ENCODE measurements around the gene SLC11A1.

Gene SLC11A1

GRCh38 chr2:218407717-218408116 lies 25.6 kb downstream of the SLC11A1 start:
- DNase-seq (ENCODE audit: low read depth), result no peak
- no peak overlapping the region for H3K4me3 ChIP-seq (ENCODE audit: control insufficient read depth, low read depth, low read length)
- no peak for TF ChIP-seq CTCF (conservative IDR thresholded peaks at IDR 0.05; ENCODE audit: control insufficient read depth, insufficient read depth, low read depth, low read length)

- no peak for TF ChIP-seq CTCF (conservative IDR thresholded peaks at IDR 0.05; ENCODE audit: control insufficient read depth, insufficient read depth, low read depth, low read length)
- DNase-seq (ENCODE audit: low read depth), result no peak
- no peak overlapping the region for H3K4me3 ChIP-seq (ENCODE audit: control insufficient read depth, low read depth, low read length)
Observed at GRCh38 chr2:218418321-218418716, 36.2 kb downstream of the SLC11A1 start.

GRCh38 chr2:218418717-218419458 lies 36.8 kb downstream of the SLC11A1 start, which contains the start of gene VIL1:
Gene VIL1, plus strand, starts transcription at chr2:218419123. Its CDS starts 4,656 bp downstream, at chr2:218423779.
- no peak within 1 kb of the TSS for H3K4me3 ChIP-seq (ENCODE audit: control insufficient read depth, low read depth, low read length)
- no peak for TF ChIP-seq CTCF (conservative IDR thresholded peaks at IDR 0.05; ENCODE audit: control insufficient read depth, insufficient read depth, low read depth, low read length)
- no peak for DNase-seq (ENCODE audit: low read depth)

- H3K4me3 ChIP-seq (ENCODE audit: control insufficient read depth, low read depth, low read length), result no peak overlapping the region
- TF ChIP-seq CTCF (conservative IDR thresholded peaks at IDR 0.05; ENCODE audit: control insufficient read depth, insufficient read depth, low read depth, low read length), result no peak
- no peak for DNase-seq (ENCODE audit: low read depth)
Observed at GRCh38 chr2:218419630-218420216, 37.6 kb downstream of the SLC11A1 start.

GRCh38 chr2:218421027-218421426 lies 39.0 kb downstream of the SLC11A1 start:
- no peak for DNase-seq (ENCODE audit: low read depth)
- TF ChIP-seq CTCF (conservative IDR thresholded peaks at IDR 0.05; ENCODE audit: control insufficient read depth, insufficient read depth, low read depth, low read length), result no peak
- no peak overlapping the region for H3K4me3 ChIP-seq (ENCODE audit: control insufficient read depth, low read depth, low read length)

- no peak overlapping the region for H3K4me3 ChIP-seq (ENCODE audit: control insufficient read depth, low read depth, low read length)
- no peak for TF ChIP-seq CTCF (conservative IDR thresholded peaks at IDR 0.05; ENCODE audit: control insufficient read depth, insufficient read depth, low read depth, low read length)
- DNase-seq (ENCODE audit: low read depth), result no peak
Observed at GRCh38 chr2:218422403-218423086, 40.5 kb downstream of the SLC11A1 start.

Measured in fibroblast of mammary gland (primary cell).